Bronchial epithelial cell (primary cell): ENCODE measurements around the gene POLDIP3. TPM values are rescaled to one million over a fixed set of nuclear protein-coding genes. Genes with fewer than 3 reads are reported as not detected.

Experiments used
- DNase-seq: peaks from one replicate; pipeline ENCODE4 v3.0.0-alpha.2; 2010; ENCODE audit warnings: low read depth
- FAIRE-seq: peaks from 2 replicates; lab custom pipeline; 2011; peaks lifted over from hg19 to GRCh38; lab: Jason Lieb, UNC
- H3K27me3 ChIP-seq: 2 replicates; pipeline ENCODE4 v1.5.1; 2011; ENCODE audit warnings: low read length; ENCODE audit not compliant: control insufficient read depth, insufficient read depth
- H3K36me3 ChIP-seq: 2 replicates; pipeline ENCODE4 v1.5.1; 2011; ENCODE audit warnings: low read length; ENCODE audit not compliant: control insufficient read depth, insufficient read depth
- H3K4me3 ChIP-seq: 2 replicates; pipeline ENCODE4 v1.5.1; 2011; ENCODE audit warnings: mild to moderate bottlenecking, low read depth, low read length, control low read depth
- CTCF ChIP-seq: IDR thresholded peaks from 2 replicates; pipeline ENCODE4 v1.5.1; 2011; ENCODE audit warnings: mild to moderate bottlenecking, moderate library complexity, low read length, control low read depth, inconsistent platforms; ENCODE audit not compliant: insufficient read depth, severe bottlenecking
- total RNA-seq: library from RNA; depleted of rRNA; stranded (reverse); fragments of >200 nt; gene quantifications from 2 replicates; pipeline ENCODE4 v1.2.1, GENCODE V29; 2014

Gene POLDIP3
- total RNA-seq, 1 donor from 2014 or later = 16.8 TPM

GRCh38 chr22:42653999-42654398 is 39.3 kb upstream of the POLDIP3 start:
- no peaks in the 10 kb centered on the region for H3K36me3 ChIP-seq
- no peaks in the 10 kb centered on the region for H3K27me3 ChIP-seq
- no peak for TF ChIP-seq CTCF
- H3K4me3 ChIP-seq = no peak overlapping the region
- DNase-seq (no peak), FAIRE-seq (no peak)

GRCh38 chr22:42651134-42651533 is 36.5 kb upstream of the POLDIP3 start:
- DNase-seq = peak; percentile 47
- H3K27me3 ChIP-seq = no peaks in the 10 kb centered on the region
- no peak for TF ChIP-seq CTCF
- H3K4me3 ChIP-seq = no peak overlapping the region
- FAIRE-seq = no peak
- no peaks in the 10 kb centered on the region for H3K36me3 ChIP-seq

- no peaks in the 10 kb centered on the region for H3K27me3 ChIP-seq
- no peaks in the 10 kb centered on the region for H3K36me3 ChIP-seq
- peak; percentile 37 for DNase-seq
- no peak for TF ChIP-seq CTCF
- peak within 1 kb of the TSS; percentile 53 for H3K4me3 ChIP-seq
- FAIRE-seq = no peak
Measured at GRCh38 chr22:42649246-42650099, 34.8 kb upstream of the POLDIP3 start, which contains the start of gene CYB5R3. TSS of gene CYB5R3 (minus strand) at chr22:42649392. CDS start at chr22:42649315, 77 bp downstream.

- Histone ChIP-seq H3K36me3 (no peaks in the 10 kb centered on the region), H3K27me3 (no peaks in the 10 kb centered on the region), H3K4me3 (peak overlapping the region; percentile 53)
- FAIRE-seq (no peak), DNase-seq (peak; percentile 25)
- TF ChIP-seq CTCF = no peak
Measured at GRCh38 chr22:42648368-42649245, 33.9 kb upstream of the POLDIP3 start.

- H3K36me3 ChIP-seq = no peaks in the 10 kb centered on the region
- no peak for DNase-seq
- FAIRE-seq = no peak
- H3K4me3 ChIP-seq = peak overlapping the region; percentile 53
- TF ChIP-seq CTCF = no peak
- no peaks in the 10 kb centered on the region for H3K27me3 ChIP-seq
Measured at GRCh38 chr22:42648017-42648367, 33.3 kb upstream of the POLDIP3 start.
